H1 (cell line): ENCODE measurements around the gene GREM2. TPM values are rescaled to one million over a fixed set of nuclear protein-coding genes. Genes with fewer than 3 reads are reported as not detected.

Experiments used
- CHD2 ChIP-seq: IDR thresholded peaks from 2 replicates; pipeline ENCODE4 v1.6.1; 2012; ENCODE audit warnings: low read length, improper control_type of control experiment
- E2F6 ChIP-seq: IDR thresholded peaks from 2 replicates; pipeline ENCODE4 v1.6.1; 2012; ENCODE audit warnings: inconsistent platforms
- KDM5A ChIP-seq: fragments of 200-600 bp; IDR thresholded peaks from 2 replicates; pipeline ENCODE4 v1.7.1; 2012; ENCODE audit warnings: mild to moderate bottlenecking, low read length, inconsistent platforms, mixed read lengths
- polyA plus RNA-seq, 7 experiments: library from polyadenylated mRNA; depleted of rRNA in 3 of 7; stranded (reverse) in 5 of 7; unstranded in 2 of 7; fragments of >200 nt in 5 of 7; fragments of 200-250 nt in 2 of 7; gene quantifications; 1 replicate in 5 of 7; 2 replicates in 1 of 7; 4 replicates in 1 of 7; pipeline versions ENCODE4 v1.2.1 to v1.2.3, GENCODE V29; 2011 to 2013; ENCODE audit warnings: missing spikeins in 2 of 7, mixed read lengths in 2 of 7
- total RNA-seq: library from RNA; stranded (reverse); fragmentation: NEBNext Ultra II Directional; extraction: Animal tissue kit (Norgen Biotek cat#: 25700); gene quantifications from 2 replicates; pipeline ENCODE4 v1.2.1, GENCODE V29; 2021

GREM2 gene
- total and polyA plus RNA-seq, 2 of the 8 experiments (the other 6 are each of a cell fraction or from before 2014, with no cell fraction given): 0.05 TPM; not detected in 1

- TF ChIP-seq CHD2 (no peak), E2F6 (no peak), KDM5A (no peak)
Observed at GRCh38 chr1:240612811-240613210, 856 bp upstream of the GREM2 start (continued).
